HG03103 (cell line): ENCODE measurements around the gene POM121.
"Not testable (repeated sequence)": the region's sequence is repeated elsewhere in the genome, so short reads cannot be mapped to it uniquely, and the experiment has no call there.

Experiments used
- ATAC-seq: cut with Tn5 transposase; IDR thresholded peaks from one replicate; pipeline ENCODE4 v1.9.1; 2021; ENCODE audit warnings: low read depth; ENCODE audit not compliant: unreplicated experiment

POM121 gene

DNA sequence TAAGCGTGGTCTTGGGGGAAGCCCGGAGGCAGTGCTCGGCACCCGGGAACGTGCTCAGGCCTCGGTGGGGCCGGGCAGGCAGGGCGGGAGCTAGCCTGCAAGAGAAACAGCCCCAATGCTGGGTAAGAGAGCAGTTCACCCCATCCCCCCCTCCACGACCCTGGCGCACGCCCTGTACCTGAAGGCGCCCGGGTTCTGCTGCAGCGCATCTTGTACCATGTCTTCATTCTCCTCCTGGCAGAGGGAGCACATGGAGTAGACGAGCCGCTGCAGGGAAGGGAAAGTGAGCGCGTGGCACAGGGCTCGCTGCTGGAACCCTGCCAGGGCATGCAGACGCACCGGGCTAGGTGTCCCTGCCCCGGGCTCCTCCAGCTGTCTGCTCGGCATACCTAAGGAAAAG lies 23.8 kb downstream of the POM121 start:
- ATAC-seq: not testable (repeated sequence)

DNA sequence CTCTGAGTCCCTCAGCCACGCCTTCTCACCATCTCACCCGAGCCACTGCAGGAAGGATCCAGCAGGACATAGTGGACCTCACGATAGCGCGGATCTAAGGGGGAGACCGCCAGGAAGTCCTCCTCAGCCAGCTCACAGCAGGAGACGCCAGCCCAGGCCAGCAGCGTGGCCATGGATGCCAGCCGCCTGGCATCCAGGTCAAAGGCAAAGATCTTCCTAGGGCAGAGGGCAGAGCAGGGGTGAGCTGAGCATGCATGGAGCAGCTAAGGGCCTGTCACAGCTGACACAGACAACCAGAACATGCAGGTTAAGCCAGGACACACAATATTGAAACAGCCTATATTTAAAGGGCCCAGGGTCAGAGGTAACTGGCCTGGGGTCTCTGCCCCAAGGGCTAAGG lies 24.4 kb downstream of the POM121 start:
- not testable (repeated sequence) for ATAC-seq

DNA sequence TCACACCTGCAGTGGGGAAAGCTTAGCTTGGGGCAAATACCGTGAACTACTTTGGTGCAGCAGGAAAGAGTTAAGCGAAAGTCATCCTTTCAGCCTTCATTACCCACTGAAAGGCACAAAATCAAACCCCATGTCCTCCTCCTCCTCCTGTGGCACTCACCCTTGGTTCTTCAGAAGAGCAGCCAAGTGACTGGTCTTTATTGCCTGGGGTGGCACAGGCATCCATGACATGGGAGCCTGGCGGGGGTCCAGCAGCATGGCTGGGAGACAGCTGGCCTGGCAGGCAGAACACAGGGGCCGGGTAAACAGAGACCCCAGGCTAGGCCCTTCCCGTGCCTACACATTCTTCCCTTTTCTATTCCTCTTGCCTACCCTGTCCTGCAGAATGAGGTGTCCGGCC lies 24.8 kb downstream of the POM121 start:
- not testable (repeated sequence) for ATAC-seq

DNA sequence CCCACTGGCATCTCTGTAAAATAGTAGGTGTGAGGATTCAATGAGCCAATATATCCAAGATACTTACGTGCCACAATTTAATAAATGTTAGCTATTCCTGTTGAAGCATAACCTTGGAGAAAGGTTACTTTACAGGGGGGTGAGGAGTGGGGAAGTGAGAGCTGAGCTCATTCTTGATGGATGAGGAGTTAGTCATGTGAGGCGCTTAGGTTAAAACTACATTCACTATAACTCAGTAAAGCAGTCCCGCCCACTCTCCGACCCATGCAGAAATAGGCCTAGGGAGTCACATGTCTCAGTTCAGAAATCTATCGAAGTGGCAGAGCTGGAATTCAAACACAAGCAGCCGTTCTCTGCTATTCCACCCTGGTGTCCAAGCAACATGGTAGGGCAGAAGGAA lies 25.5 kb downstream of the POM121 start:
- not testable (repeated sequence) for ATAC-seq

DNA sequence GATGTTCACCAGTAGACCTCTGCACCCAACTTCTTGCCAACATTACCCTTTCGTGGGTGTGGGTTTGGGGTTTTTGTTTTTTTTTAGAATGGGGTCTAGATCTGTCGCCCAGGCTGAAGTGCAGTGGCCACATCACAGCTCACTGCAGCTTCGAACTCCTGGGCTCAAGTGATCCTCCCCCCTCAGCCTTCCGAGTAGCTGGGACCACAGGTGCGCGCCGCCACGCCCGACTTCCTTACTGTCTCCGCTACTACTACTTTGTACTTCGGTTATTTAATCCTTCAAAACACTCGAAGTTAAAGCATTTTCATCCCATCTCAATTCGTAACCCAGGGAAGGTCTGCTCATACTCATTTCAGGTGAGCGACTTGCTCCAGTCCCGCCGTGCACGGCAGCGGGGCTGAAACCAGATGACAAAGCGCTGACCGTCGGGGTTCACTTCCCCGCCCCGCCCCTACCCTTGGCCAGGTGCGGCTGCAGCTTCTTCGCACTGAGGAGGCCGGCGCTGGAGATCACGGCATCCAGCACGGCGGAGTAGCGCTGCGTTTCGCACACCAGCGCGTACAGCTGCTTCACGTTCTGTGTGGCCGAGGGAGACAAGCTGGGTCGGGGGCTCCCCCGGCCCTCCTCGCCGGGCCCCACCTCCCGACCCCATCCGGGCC lies 29.1 kb downstream of the POM121 start:
- peak; percentile 38 for ATAC-seq

DNA sequence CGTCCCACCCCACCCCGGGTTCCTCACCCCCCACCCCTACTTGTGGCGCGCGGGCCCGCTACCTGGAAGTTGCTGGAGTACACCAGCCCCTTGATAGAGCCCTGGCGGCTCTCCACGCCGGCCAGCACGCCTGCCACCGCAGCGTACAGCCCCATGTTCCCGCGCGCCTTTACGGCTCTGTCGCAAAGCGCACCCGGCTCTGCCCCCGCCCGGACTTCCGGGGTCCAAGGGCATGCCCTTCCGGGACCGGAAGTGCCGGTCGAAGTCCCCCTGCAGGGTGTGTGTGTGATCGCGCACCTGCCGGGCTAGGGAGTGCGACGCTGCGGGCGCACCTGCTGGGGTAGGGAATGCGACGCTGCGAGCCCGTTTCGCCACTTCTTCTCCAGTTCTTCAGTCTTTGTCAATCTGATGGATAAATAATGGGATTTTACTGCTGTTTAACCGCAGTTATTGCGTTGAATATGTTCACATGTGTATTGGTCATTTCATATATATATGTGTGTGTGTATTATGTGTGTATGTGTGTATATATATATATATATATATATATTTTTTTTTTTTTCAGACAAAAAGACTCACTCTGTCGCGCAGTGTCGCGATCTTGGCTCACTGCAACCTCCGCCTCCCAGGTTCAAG lies 29.8 kb downstream of the POM121 start:
- ATAC-seq: peak; percentile 86

DNA sequence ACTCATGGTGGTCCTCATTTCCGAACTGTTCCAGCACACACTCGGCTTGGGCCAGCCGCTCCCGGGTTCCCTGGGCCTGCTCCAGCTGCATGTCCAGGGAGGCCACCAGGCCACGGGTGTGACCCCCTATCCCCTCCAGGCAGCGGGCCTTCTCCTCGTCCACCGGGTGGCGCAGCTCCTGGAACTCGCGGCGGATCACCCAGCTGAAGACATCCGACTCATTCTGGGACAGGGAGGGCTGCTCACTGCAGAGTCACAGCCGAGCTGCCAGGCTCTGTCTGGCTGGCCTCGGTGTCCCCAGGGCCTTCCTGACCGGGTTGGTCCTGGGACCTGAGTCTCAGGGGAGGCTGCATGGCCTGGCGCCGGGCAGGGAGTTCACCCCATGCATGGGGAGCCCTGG lies 35.1 kb downstream of the POM121 start:
- not testable (repeated sequence) for ATAC-seq

DNA sequence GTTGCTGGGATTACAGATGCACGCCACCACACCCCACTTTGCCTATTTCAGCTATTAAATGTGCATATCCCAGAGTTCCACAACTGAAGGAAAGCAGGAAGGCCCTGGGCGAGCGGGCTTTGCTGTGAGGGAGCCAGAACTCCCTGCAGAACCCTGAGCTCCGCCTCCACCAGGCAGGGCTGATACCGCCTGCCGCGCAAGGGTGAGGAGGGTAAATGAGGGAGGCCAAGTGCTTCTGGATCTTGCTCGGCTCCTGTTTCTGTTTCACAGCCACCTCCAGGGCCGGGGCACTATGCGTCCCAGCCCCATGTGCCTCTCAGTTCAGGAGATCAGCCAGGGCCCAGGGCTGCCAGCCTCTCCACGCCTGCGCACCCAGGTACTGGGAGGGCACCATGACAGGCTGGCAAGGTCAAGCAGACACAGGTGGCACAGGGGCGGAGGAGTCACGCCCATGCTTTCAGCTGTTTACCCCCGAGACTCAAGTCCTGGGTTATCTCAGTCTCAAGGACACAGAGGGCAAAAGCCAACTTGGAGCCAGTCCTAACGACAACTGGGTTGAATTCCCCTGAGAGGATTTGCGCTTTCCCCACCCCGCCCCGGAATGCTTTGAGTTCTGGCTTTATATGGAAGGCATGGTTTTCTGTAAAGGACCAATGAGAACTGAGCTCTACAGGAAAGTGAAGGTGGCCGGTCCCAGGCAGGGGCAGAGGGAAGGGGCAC lies 35.9 kb downstream of the POM121 start:
- ATAC-seq: not testable (repeated sequence)

DNA sequence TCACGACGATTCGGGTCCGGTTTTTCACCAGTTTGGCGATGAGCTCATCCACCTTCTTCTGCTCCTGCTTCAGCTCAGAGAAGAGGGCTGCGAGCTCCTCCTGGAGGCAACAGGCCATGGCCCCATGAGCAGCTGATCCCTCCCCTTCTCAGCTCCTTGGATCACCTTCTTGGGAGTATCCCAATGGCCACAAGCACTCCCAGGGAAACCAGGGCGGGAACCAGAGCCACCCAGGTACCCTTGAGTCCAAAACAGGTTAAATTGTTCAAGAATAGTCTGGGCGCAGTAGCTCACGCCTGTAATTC lies 36.4 kb downstream of the POM121 start:
- not testable (repeated sequence) for ATAC-seq

DNA sequence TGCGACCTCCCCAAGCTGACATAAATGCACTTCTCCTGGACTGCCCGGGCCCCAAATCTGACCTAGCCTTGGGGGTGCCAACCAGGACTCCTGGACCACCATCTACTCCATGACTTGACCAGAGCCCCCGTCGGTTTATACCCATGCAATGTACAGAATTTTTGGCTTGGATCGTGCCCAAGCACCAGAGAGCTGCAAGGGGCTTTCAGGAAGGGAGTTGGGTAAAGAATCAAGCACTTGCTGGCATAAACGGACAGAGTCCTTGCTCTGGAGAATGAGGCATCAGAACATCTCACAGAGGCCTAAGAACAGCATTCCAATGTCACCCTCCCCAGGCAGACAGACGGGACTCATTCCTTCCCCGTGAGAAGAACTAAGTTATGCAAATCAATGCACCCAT lies 38.2 kb downstream of the POM121 start:
- ATAC-seq: not testable (repeated sequence)

DNA sequence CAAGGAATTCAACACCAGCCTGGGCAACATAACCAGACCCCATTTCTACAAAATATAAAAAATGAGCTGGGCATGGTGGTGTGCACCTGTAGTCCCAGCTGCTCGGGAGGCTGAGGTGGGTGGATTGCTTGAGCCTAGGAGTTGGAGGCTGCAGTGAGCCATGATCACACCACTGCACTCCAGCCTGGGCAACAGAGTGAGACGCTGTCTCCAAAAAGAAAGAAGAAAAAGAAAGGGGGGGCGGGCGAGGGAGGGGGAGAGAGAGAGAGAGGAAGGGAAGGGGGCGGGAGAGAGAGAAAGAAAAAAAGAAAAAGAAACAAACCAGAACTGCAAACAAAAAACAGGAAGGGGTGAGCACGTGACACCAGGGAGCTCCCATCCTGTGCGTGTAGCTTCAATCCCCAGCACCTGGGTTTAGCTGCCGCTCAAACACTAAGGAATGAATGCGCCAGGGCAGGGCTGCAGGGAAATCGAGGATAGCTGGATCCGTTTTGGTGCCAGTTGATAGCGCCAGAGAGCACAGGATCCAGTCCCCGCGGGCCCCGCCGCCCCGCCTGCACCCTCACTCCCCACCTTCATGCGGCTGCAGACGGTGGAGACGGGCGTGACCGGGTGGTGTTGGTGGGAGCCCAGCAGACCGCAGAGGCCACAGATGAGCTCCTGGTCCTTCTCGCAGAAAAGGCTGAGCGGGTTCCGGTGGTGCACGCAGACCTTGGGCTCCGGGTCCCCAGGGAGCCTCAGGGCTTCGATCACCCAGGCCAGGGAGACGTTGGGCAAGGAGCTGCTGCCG lies 40.5 kb downstream of the POM121 start:
- ATAC-seq: not testable (repeated sequence)

DNA sequence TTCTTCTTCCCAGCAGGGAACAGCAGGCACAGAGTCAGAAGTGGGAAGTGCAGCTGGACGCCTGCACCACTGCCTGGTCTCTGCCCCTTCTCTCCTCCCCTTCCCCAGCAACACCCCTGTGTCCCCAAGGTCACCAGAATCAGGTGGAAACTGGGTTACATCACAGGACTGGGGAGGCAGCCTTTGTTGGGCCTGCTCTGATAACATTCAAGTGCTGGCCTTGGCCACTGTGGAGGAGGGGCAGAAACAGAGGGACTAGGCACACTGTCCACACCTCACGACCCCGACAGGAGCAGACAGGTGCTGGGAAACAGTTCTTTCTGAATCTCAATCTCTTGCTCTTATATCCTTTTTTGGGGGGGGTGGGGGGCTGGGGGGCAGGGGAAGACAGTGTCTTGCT lies 42.0 kb downstream of the POM121 start:
- not testable (repeated sequence) for ATAC-seq

DNA sequence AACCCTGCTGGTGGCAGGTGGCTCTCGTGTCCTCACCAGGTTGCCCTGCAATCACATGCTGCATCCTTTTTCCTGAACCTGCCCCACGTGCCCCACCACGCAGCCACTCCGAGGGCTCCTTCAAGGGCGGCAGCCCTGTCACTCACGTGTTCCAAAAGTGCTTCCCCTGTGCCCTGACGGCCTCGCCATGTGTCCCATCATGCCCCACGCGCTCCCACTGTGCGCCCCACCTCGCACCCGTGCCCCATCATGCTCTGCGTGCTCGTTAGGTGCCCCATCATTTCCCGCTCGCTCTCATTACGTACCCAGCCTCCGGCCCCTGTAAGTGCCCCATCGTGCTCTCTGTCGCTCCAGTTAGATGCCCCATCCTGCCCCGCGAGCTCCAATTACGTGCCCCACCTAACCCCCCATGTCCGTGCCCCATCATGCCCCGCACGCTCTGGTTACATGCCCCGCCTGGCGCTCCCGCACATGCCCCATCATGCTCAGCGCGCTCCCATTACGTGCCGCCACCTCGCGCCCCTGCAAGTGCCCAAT lies 44.2 kb downstream of the POM121 start, which contains the start of gene TRIM74:
Gene TRIM74, minus strand, starts transcription at position 487 of the 537 bp plus-strand sequence. CDS start 3,309 bp downstream, outside the sequence.
- ATAC-seq: not testable (repeated sequence)

DNA sequence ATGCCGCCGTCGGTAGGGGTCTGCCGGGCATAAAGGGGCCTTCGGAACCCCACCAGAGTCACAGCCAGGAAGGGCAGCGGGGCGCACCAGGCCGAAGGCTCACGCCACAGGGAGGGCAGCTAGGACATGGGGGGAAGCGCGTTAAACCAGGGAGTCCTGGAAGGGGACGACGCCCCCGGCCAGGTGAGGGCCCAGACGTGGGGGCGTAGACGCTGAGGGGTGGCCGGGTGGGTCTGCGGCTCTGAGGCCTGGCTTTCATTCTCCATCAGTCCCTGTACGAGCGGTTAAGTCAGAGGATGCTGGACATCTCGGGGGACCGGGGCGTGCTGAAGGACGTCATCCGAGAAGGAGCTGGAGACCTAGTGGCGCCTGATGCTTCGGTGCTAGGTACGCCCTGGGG lies 44.8 kb downstream of the POM121 start:
- ATAC-seq: not testable (repeated sequence)

DNA sequence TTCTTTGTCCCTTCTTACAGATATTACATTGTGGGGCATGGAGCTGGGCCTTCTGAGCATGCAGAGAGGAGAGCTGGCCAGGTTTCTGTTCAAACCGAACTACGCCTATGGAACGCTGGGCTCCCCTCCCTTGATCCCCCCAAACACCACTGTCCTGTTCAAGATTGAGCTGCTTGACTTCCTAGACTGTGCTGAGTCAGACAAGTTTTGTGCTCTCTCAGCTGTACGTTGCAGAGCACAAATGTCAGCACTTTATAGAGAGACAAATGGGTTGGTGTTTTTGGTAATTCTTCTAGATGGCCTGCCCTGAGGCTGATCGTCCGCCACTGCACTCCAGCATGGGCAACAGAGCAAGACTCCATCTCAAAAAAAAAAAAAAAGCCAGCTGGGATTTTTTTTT lies 46.6 kb downstream of the POM121 start:
- not testable (repeated sequence) for ATAC-seq

DNA sequence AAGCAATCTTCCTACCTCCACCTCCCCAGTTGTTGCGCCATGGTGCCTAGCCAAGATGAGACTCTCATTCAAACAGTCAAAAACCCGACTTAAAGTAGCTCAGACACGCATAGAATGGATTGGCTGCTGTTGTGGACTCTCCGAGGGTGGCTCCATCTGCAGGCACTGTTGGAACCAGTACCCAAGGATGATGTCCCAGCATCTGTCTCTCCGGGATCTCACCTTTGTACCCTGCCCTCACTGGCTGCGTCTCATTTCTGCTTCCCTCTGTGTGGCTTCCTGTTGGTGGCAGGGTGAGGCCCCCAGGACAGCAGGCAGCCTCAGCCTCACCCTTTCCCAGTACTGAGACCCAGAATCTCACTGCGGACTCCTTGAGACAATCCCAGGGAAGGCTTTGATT lies 49.9 kb downstream of the POM121 start:
- ATAC-seq: not testable (repeated sequence)

DNA sequence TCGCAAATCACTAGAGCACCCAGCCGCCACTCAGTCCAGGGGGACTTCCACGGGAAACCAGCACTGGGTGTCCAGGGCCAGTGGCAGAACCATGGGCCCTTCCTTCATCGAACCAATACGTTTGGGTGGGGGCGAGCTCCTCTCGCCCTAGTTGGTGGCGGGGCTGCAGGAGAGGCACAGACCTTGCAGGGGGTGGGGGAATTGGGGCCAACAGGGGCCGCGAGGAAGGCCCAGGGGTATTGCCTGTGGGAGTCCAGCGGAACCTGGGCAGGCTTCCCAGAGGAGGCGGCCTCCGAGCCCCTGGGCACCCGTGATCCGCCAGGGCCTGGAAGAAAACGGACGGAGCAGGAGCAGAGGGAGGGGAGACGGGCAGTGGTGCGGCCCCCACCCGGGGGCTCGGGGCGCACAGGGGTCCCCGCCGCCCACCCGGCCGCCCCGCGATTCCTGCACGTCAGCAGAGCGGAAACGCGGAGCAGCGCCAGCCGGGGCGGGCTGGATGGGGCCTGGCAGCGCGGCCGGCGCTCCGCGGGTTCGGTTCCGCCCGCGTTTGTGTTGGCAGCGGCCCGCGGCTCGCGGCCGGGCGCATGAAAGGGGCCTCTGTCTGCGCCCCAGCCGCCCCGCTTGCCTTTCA lies 50.9 kb downstream of the POM121 start:
- ATAC-seq: not testable (repeated sequence)

DNA sequence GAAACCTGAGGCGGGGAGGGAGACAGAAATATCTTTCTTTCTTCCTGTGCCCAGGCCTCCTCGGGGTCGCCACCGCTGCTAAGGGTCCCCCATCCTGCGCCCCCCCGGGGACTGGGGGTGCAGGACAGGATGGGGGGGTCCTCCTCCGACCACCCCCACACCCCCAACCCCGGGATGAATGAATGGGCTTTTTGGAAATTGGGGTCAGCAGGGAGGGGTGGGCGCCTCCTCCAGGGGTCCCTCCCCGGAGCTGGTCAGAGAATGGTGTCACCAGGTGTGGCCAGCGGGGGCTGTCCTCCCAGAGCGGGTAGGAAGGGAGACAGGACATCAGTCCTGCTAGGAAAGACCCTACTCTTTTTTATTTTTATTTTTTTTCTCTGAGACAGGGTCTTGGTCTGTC lies 51.5 kb downstream of the POM121 start:
- ATAC-seq: not testable (repeated sequence)

DNA sequence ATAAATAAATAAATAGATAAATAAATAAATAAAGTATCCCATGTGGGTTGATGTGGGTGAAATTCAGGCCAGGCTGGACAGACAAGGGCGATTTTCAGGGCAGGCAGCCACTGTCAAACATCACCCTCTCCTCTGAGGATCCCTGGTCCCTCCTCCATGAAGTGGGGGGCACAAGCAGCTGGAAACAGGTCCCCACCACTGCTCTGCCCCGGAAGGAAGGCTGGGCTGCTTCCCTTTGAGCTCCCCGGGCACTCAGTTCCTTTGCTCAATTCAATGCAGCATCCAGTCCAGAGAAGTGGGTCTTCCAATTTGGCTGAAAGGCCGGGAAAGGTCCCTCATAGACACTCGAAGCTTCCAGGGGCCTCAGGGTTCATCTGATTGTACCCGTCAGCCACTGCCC lies 55.5 kb downstream of the POM121 start:
- ATAC-seq: not testable (repeated sequence)

DNA sequence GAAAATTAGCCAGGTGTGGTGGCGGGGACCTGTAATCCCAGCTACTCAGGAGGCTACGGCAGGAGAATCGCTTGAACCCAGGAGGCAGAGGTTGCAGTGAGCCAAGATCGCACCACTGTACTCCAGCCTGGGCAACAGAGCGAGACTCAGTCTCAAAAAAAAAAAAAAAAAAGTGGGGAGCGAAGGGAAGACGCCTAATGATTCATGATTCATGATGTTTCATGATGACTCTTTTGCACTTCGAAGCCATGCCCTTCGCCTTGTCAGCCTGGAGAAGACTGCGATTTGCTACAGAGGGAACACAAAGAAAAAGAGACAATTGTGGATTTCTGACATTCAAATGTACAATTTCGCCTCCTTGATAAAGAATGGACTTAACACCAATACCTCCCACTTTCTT lies 57.2 kb downstream of the POM121 start:
- ATAC-seq: not testable (repeated sequence)
